ENCODE data around the gene NRXN3. TPM values are rescaled to one million over a fixed set of nuclear protein-coding genes. Genes with fewer than 3 reads are reported as not detected.

The NRXN3 gene
- total RNA-seq, 1 donor from 2014 or later = 18.0 TPM

DNA sequence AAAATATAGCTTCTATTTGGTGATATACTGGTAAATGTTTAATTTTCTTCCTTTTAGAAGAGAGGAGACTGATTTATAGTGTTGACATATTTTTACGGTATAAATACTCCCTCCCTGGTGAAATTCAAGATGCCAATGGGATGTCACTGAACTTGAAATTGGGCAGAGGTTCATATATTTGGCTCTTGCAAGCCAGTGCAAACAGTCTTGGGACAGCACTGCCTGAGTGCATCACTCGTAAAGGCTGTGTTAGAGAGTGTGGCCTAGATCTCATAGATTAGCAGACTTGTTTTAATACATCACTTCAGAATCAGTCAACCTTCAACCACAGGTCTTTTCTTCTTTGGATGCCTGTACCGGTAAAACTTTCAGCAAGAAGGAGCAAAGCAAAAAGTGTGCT, 681.0 kb downstream of the NRXN3 start:
- no peaks in the 10 kb centered on the region for H4K20me1 ChIP-seq (ENCODE audit: insufficient read depth, low read length)
- H3K27ac ChIP-seq (ENCODE audit: low read depth, low read length) = no peak overlapping the region
- no peaks in the 10 kb centered on the region for H3K79me2 ChIP-seq (ENCODE audit: insufficient read depth, low read length)
- no peaks in the 10 kb centered on the region for H3K4me1 ChIP-seq (ENCODE audit: insufficient read depth, low read length)
- Mint-ChIP-seq H3K27me3 (ENCODE audit: low read depth, unreplicated experiment) (peaks cover 4% of the 10 kb centered on the region), H3K4me3 (ENCODE audit: unreplicated experiment) (no peak overlapping the region), H3K4me1 (ENCODE audit: low read depth, unreplicated experiment) (no peaks in the 10 kb centered on the region), H3K27ac (ENCODE audit: unreplicated experiment) (no peak overlapping the region), H3K9me3 (ENCODE audit: unreplicated experiment) (no peaks in the 10 kb centered on the region), H3K36me3 (ENCODE audit: low read depth, unreplicated experiment) (no peaks in the 10 kb centered on the region)
- H3K4me3 ChIP-seq (ENCODE audit: insufficient read depth, low read depth, low read length) = no peak overlapping the region
- no peak for FAIRE-seq
- H3K36me3 ChIP-seq (ENCODE audit: insufficient read depth, low read length) = no peaks in the 10 kb centered on the region
- H2AFZ ChIP-seq (ENCODE audit: low read depth, low read length) = no peak overlapping the region
- no peaks in the 10 kb centered on the region for H3K9me3 ChIP-seq (ENCODE audit: insufficient read depth, low read depth, low read length)
- no peak for DNase-seq (ENCODE audit: low read depth)
- H3K9ac ChIP-seq (ENCODE audit: low read length) = no peak overlapping the region
- TF ChIP-seq CTCF (IDR thresholded peaks at IDR 0.05; ENCODE audit: insufficient read depth, low read depth, low read length) = no peak
- no peak for TF ChIP-seq EZH2 (IDR thresholded peaks at IDR 0.05; ENCODE audit: insufficient read depth, low read length)
- no peaks in the 10 kb centered on the region for H3K27me3 ChIP-seq (ENCODE audit: insufficient read depth, low read length)
- no peak overlapping the region for H3K4me2 ChIP-seq (ENCODE audit: low read length)

- no peak overlapping the region for H2AFZ ChIP-seq (ENCODE audit: low read depth, low read length)
- no peaks in the 10 kb centered on the region for H3K4me1 ChIP-seq (ENCODE audit: insufficient read depth, low read length)
- H3K27me3 ChIP-seq (ENCODE audit: insufficient read depth, low read length) = no peaks in the 10 kb centered on the region
- H3K9ac ChIP-seq (ENCODE audit: low read length) = no peak overlapping the region
- H3K27ac Mint-ChIP-seq (ENCODE audit: unreplicated experiment) = no peak overlapping the region
- H3K4me2 ChIP-seq (ENCODE audit: low read length) = no peak overlapping the region
- TF ChIP-seq EZH2 (IDR thresholded peaks at IDR 0.05; ENCODE audit: insufficient read depth, low read length) = no peak
- TF ChIP-seq CTCF (IDR thresholded peaks at IDR 0.05; ENCODE audit: insufficient read depth, low read depth, low read length) = no peak
- no peaks in the 10 kb centered on the region for H3K9me3 ChIP-seq (ENCODE audit: insufficient read depth, low read depth, low read length)
- peaks cover 4% of the 10 kb centered on the region for H3K27me3 Mint-ChIP-seq (ENCODE audit: low read depth, unreplicated experiment)
- no peaks in the 10 kb centered on the region for H3K79me2 ChIP-seq (ENCODE audit: insufficient read depth, low read length)
- no peaks in the 10 kb centered on the region for H3K4me1 Mint-ChIP-seq (ENCODE audit: low read depth, unreplicated experiment)
- DNase-seq (ENCODE audit: low read depth) = no peak
- H3K36me3 ChIP-seq (ENCODE audit: insufficient read depth, low read length) = no peaks in the 10 kb centered on the region
- H3K4me3 ChIP-seq (ENCODE audit: insufficient read depth, low read depth, low read length) = no peak overlapping the region
- no peaks in the 10 kb centered on the region for H4K20me1 ChIP-seq (ENCODE audit: insufficient read depth, low read length)
- H3K9me3 Mint-ChIP-seq (ENCODE audit: unreplicated experiment) = no peaks in the 10 kb centered on the region
- FAIRE-seq = no peak
- H3K27ac ChIP-seq (ENCODE audit: low read depth, low read length) = no peak overlapping the region
- no peak overlapping the region for H3K4me3 Mint-ChIP-seq (ENCODE audit: unreplicated experiment)
- H3K36me3 Mint-ChIP-seq (ENCODE audit: low read depth, unreplicated experiment) = no peaks in the 10 kb centered on the region
Observed at GRCh38 chr14:78852040-78852439, 681.9 kb downstream of the NRXN3 start.

- Histone ChIP-seq H3K9ac (ENCODE audit: low read length) (no peak overlapping the region), H3K27ac (ENCODE audit: low read depth, low read length) (no peak overlapping the region), H3K4me2 (ENCODE audit: low read length) (no peak overlapping the region), H4K20me1 (ENCODE audit: insufficient read depth, low read length) (no peaks in the 10 kb centered on the region), H3K27me3 (ENCODE audit: insufficient read depth, low read length) (no peaks in the 10 kb centered on the region), H3K9me3 (ENCODE audit: insufficient read depth, low read depth, low read length) (no peaks in the 10 kb centered on the region), H3K4me1 (ENCODE audit: insufficient read depth, low read length) (no peaks in the 10 kb centered on the region), H3K36me3 (ENCODE audit: insufficient read depth, low read length) (no peaks in the 10 kb centered on the region), H3K4me3 (ENCODE audit: insufficient read depth, low read depth, low read length) (no peak overlapping the region), H2AFZ (ENCODE audit: low read depth, low read length) (no peak overlapping the region), H3K79me2 (ENCODE audit: insufficient read depth, low read length) (no peaks in the 10 kb centered on the region)
- H3K27ac Mint-ChIP-seq (ENCODE audit: unreplicated experiment) = no peak overlapping the region
- DNase-seq (ENCODE audit: low read depth) (no peak), FAIRE-seq (no peak)
- H3K27me3 Mint-ChIP-seq (ENCODE audit: low read depth, unreplicated experiment) = no peaks in the 10 kb centered on the region
- no peaks in the 10 kb centered on the region for H3K4me1 Mint-ChIP-seq (ENCODE audit: low read depth, unreplicated experiment)
- no peaks in the 10 kb centered on the region for H3K9me3 Mint-ChIP-seq (ENCODE audit: unreplicated experiment)
- TF ChIP-seq CTCF (IDR thresholded peaks at IDR 0.05; ENCODE audit: insufficient read depth, low read depth, low read length) (no peak), EZH2 (IDR thresholded peaks at IDR 0.05; ENCODE audit: insufficient read depth, low read length) (no peak)
- no peak overlapping the region for H3K4me3 Mint-ChIP-seq (ENCODE audit: unreplicated experiment)
- no peaks in the 10 kb centered on the region for H3K36me3 Mint-ChIP-seq (ENCODE audit: low read depth, unreplicated experiment)
Observed at GRCh38 chr14:78857974-78858373, 687.8 kb downstream of the NRXN3 start.

Data from astrocyte (in vitro differentiated cells and primary cell).